Femur (tissue), 1 donor: Measurements from ENCODE around the gene ELOVL7.

Source experiments
- DNase-seq: peaks from one replicate; pipeline ENCODE4 v3.0.0-alpha.2; 2017

ELOVL7 gene

DNA sequence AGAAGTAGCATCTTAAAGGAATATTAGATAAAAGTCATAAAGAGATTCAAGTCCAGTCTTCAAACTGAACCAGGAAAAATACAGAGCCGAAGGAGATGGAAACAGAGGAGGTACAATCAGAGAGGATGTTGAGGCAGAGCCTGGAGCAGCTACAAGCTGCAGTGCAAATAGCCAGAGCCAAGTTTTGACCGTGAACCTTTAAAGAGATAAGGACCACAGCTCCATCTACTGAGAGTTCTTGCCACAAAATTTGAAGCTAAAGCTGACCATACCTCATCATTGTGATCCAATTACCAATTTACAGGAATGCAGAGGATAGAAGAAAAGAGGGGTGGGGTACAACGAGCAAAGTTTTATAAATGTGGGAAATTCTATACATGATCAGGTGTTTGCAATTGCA, 133.7 kb downstream of the ELOVL7 start:
- no peak for DNase-seq

DNA sequence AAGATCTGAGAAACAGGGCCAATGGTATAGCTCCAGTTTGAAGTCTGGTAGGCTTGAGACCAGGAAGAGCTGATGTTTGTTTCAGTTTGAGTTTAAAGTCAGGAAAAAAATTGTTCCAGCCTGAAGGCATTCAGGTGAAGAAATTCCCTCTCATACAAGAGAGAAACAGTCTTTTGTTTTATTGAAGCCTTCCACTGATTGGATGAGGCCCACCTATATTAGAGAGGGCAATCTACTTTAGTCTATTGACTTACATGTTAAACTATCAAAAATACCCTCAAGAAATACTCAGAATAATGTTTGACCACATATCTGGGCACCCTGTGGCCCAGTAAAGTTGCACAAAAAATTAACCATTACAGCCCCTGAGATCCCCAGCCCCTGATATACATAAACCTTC, 138.9 kb downstream of the ELOVL7 start:
- no peak for DNase-seq

DNA sequence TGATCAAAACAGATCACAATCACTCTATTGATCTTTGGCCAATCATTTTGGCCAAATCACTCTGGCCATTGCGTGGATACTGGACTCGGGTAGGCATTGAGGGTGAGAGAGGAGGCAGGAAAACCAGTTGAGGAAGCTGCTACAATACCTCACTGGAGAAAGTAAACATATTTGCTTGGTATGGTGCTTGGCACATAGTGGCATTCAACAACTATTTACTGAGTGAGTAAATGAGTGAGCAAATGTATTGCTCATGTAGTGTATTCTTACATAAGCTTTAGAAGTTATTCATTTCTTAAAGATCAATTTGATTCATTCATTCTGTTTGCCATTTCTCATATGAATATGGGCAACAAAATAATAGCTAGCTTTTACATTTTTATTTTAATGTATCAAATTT, 140.1 kb downstream of the ELOVL7 start:
- DNase-seq: no peak
